ENCODE data around the gene SUPT3H. TPM values are rescaled to one million over a fixed set of nuclear protein-coding genes. Genes with fewer than 3 reads are reported as not detected.
"Not testable (repeated sequence)": the region's sequence is repeated elsewhere in the genome, so short reads cannot be mapped to it uniquely, and the experiment has no call there.

SUPT3H gene
- total RNA-seq, 2 donors from 2014 or later, result 2.5 to 4.5 TPM

- H3K36me3 ChIP-seq, result no peaks in the 10 kb centered on the region
- DNase-seq (ENCODE audit: low spot score), result no peak
- no peaks in the 10 kb centered on the region for H3K9me3 ChIP-seq
- no peak overlapping the region for H3K4me3 ChIP-seq
- no peaks in the 10 kb centered on the region for H3K27me3 ChIP-seq
- H3K4me1 ChIP-seq, result no peaks in the 10 kb centered on the region
- no peak for TF ChIP-seq CTCF (IDR thresholded peaks at IDR 0.05)
- H3K27ac ChIP-seq, result no peak overlapping the region
Observed at GRCh38 chr6:45047573-45047972, 330.2 kb downstream of the SUPT3H start.

GRCh38 chr6:45045253-45045601, 332.5 kb downstream of the SUPT3H start:
- TF ChIP-seq CTCF (IDR thresholded peaks at IDR 0.05), result no peak
- H3K36me3 ChIP-seq, result no peaks in the 10 kb centered on the region
- H3K9me3 ChIP-seq, result no peaks in the 10 kb centered on the region
- H3K4me1 ChIP-seq, result no peaks in the 10 kb centered on the region
- DNase-seq (ENCODE audit: low spot score), result no peak
- no peak overlapping the region for H3K27ac ChIP-seq
- no peaks in the 10 kb centered on the region for H3K27me3 ChIP-seq
- H3K4me3 ChIP-seq, result no peak overlapping the region

GRCh38 chr6:45044510-45045252, 333.1 kb downstream of the SUPT3H start:
- DNase-seq (ENCODE audit: low spot score), result no peak
- Histone ChIP-seq H3K27ac (no peak overlapping the region), H3K27me3 (no peaks in the 10 kb centered on the region), H3K36me3 (no peaks in the 10 kb centered on the region), H3K9me3 (no peaks in the 10 kb centered on the region), H3K4me3 (no peak overlapping the region), H3K4me1 (no peaks in the 10 kb centered on the region)
- no peak for TF ChIP-seq CTCF (IDR thresholded peaks at IDR 0.05)

GRCh38 chr6:45044086-45044485, 333.6 kb downstream of the SUPT3H start:
- H3K27me3 ChIP-seq, result no peaks in the 10 kb centered on the region
- no peaks in the 10 kb centered on the region for H3K36me3 ChIP-seq
- no peak overlapping the region for H3K27ac ChIP-seq
- no peaks in the 10 kb centered on the region for H3K9me3 ChIP-seq
- H3K4me3 ChIP-seq, result no peak overlapping the region
- H3K4me1 ChIP-seq, result no peaks in the 10 kb centered on the region
- DNase-seq (ENCODE audit: low spot score), result no peak
- no peak for TF ChIP-seq CTCF (IDR thresholded peaks at IDR 0.05)

GRCh38 chr6:45042673-45043072, 335.1 kb downstream of the SUPT3H start:
- not testable (repeated sequence) for H3K36me3 ChIP-seq; DNase-seq (ENCODE audit: low spot score); H3K27ac ChIP-seq; H3K4me1 ChIP-seq; H3K9me3 ChIP-seq; H3K4me3 ChIP-seq; H3K27me3 ChIP-seq

GRCh38 chr6:45038226-45038625, 339.5 kb downstream of the SUPT3H start:
- DNase-seq (ENCODE audit: low spot score), result no peak
- no peak overlapping the region for H3K4me3 ChIP-seq
- no peaks in the 10 kb centered on the region for H3K9me3 ChIP-seq
- no peak for TF ChIP-seq CTCF (IDR thresholded peaks at IDR 0.05)
- H3K36me3 ChIP-seq, result no peaks in the 10 kb centered on the region
- H3K27ac ChIP-seq, result no peak overlapping the region
- no peaks in the 10 kb centered on the region for H3K4me1 ChIP-seq
- H3K27me3 ChIP-seq, result no peaks in the 10 kb centered on the region

All from right atrium auricular region (tissue), 2 donors.